H9 (cell line): ENCODE measurements around the gene EIF1B. TPM values are rescaled to one million over a fixed set of nuclear protein-coding genes. Genes with fewer than 3 reads are reported as not detected.

Experiments used
- DNase-seq: peaks from one replicate; pipeline ENCODE4 v3.0.0-alpha.2; 2017
- H2AFZ ChIP-seq: one replicate; pipeline ENCODE4 v1.6.1; 2013; ENCODE audit warnings: mild to moderate bottlenecking, low read length, control low read depth, moderate library complexity
- H2AK5ac ChIP-seq: 2 replicates; pipeline ENCODE4 v1.6.1; 2013; ENCODE audit warnings: low read length, control low read depth, mixed read lengths; ENCODE audit not compliant: insufficient read length
- H2BK120ac ChIP-seq: one replicate; pipeline ENCODE4 v1.6.1; 2013; ENCODE audit warnings: low read depth, mild to moderate bottlenecking, low read length, control low read depth, inconsistent platforms; ENCODE audit not compliant: poor library complexity, severe bottlenecking
- H2BK12ac ChIP-seq: 2 replicates; pipeline ENCODE4 v1.6.1; 2013; ENCODE audit warnings: low read length, control low read depth, mixed read lengths, low read depth; ENCODE audit not compliant: insufficient read length
- H2BK15ac ChIP-seq: 2 replicates; pipeline ENCODE4 v1.6.1; 2013; ENCODE audit warnings: low read depth, low read length, control low read depth
- H2BK20ac ChIP-seq: one replicate; pipeline ENCODE4 v1.6.1; 2013; ENCODE audit warnings: low read depth, mild to moderate bottlenecking, low read length, control low read depth, inconsistent platforms; ENCODE audit not compliant: poor library complexity, severe bottlenecking
- H2BK5ac ChIP-seq: 2 replicates; pipeline ENCODE4 v1.6.1; 2013; ENCODE audit warnings: low read length, control low read depth, mixed read lengths; ENCODE audit not compliant: insufficient read length
- H3K14ac ChIP-seq: 2 replicates; pipeline ENCODE4 v1.6.1; 2013; ENCODE audit warnings: low read length, control low read depth; ENCODE audit not compliant: insufficient read depth
- H3K18ac ChIP-seq: 2 replicates; pipeline ENCODE4 v1.6.1; 2013; ENCODE audit warnings: low read depth, mild to moderate bottlenecking, mixed read lengths, low read length, control low read depth; ENCODE audit not compliant: insufficient read length
- H3K23ac ChIP-seq: 2 replicates; pipeline ENCODE4 v1.6.1; 2013; ENCODE audit warnings: low read length, control low read depth, mixed read lengths, low read depth; ENCODE audit not compliant: insufficient read length
- H3K23me2 ChIP-seq: 2 replicates; pipeline ENCODE4 v1.6.1; 2013; ENCODE audit warnings: low read depth, mild to moderate bottlenecking, mixed read lengths, low read length, control low read depth; ENCODE audit not compliant: insufficient read length, poor library complexity, severe bottlenecking
- H3K27ac ChIP-seq: 2 replicates; pipeline ENCODE4 v1.5.1; 2013; ENCODE audit warnings: low read length, control low read depth, mixed read lengths, low read depth; ENCODE audit not compliant: insufficient read length
- H3K27me3 ChIP-seq: 2 replicates; pipeline ENCODE4 v1.6.1; 2013; ENCODE audit warnings: low read length, control low read depth, inconsistent platforms; ENCODE audit not compliant: insufficient read depth
- H3K4ac ChIP-seq: 2 replicates; pipeline ENCODE4 v1.6.1; 2013; ENCODE audit warnings: low read depth, mild to moderate bottlenecking, control low read depth, inconsistent platforms, low read length, moderate library complexity
- H3K4me1 ChIP-seq: 2 replicates; pipeline ENCODE4 v1.6.1; 2013; ENCODE audit warnings: low read length, control low read depth, inconsistent platforms; ENCODE audit not compliant: insufficient read depth
- H3K4me2 ChIP-seq: 2 replicates; pipeline ENCODE4 v1.6.1; 2013; ENCODE audit warnings: low read length, control low read depth, mixed read lengths; ENCODE audit not compliant: insufficient read length, insufficient read depth
- H3K56ac ChIP-seq: 2 replicates; pipeline ENCODE4 v1.6.1; 2013; ENCODE audit warnings: low read depth, mild to moderate bottlenecking, mixed read lengths, low read length, control low read depth; ENCODE audit not compliant: insufficient read length
- H3K79me1 ChIP-seq: 2 replicates; pipeline ENCODE4 v1.6.1; 2013; ENCODE audit warnings: low read depth, mild to moderate bottlenecking, moderate library complexity, low read length, control low read depth, inconsistent platforms; ENCODE audit not compliant: insufficient read depth, poor library complexity, severe bottlenecking
- H3K79me2 ChIP-seq: 2 replicates; pipeline ENCODE4 v1.6.1; 2013; ENCODE audit warnings: low read length, control low read depth, inconsistent platforms; ENCODE audit not compliant: insufficient read depth
- H3K9ac ChIP-seq: 2 replicates; pipeline ENCODE4 v1.6.1; 2013; ENCODE audit warnings: low read length, control low read depth, mixed read lengths; ENCODE audit not compliant: insufficient read length; ENCODE audit errors: extremely low read depth
- H3K9me3 ChIP-seq: one replicate; pipeline ENCODE4 v1.6.1; 2013; ENCODE audit warnings: low read depth, low read length, inconsistent platforms; ENCODE audit not compliant: control insufficient read depth
- H3T11ph ChIP-seq: one replicate; pipeline ENCODE4 v1.6.1; 2013; ENCODE audit warnings: mild to moderate bottlenecking, low read length, control low read depth, inconsistent platforms
- H4K20me1 ChIP-seq: one replicate; pipeline ENCODE4 v1.6.1; 2013; ENCODE audit not compliant: control insufficient read depth, insufficient read length, insufficient read depth
- H4K5ac ChIP-seq: 2 replicates; pipeline ENCODE4 v1.6.1; 2013; ENCODE audit warnings: low read depth, mild to moderate bottlenecking, mixed read lengths, low read length, control low read depth; ENCODE audit not compliant: insufficient read length
- H4K8ac ChIP-seq: replicated peaks from 2 replicates; pipeline ENCODE4 v1.6.1; 2013; ENCODE audit warnings: low read length, control low read depth, mixed read lengths, low read depth; ENCODE audit not compliant: insufficient read length
- H4K91ac ChIP-seq: 2 replicates; pipeline ENCODE4 v1.6.1; 2013; ENCODE audit warnings: low read depth, mild to moderate bottlenecking, moderate library complexity, mixed read lengths, low read length, control low read depth; ENCODE audit not compliant: insufficient read length
- H3K27ac Mint-ChIP-seq, 3 experiments: 2 replicates in 2 of 3; 3 replicates in 1 of 3; pipeline ENCODE4 v1.8.0; 2020 to 2021; ENCODE audit warnings: mixed read lengths in 3 of 3, mild to moderate bottlenecking in 1 of 3, moderate library complexity in 1 of 3
- H3K27me3 Mint-ChIP-seq: 2 replicates; pipeline ENCODE4 v1.8.0; 2021; ENCODE audit warnings: low read depth, mild to moderate bottlenecking, moderate library complexity, mixed read lengths
- H3K36me3 Mint-ChIP-seq, 3 experiments: 2 replicates in 2 of 3; 3 replicates in 1 of 3; pipeline ENCODE4 v1.8.0; 2020 to 2021; ENCODE audit warnings: low read depth in 3 of 3, mixed read lengths in 3 of 3; ENCODE audit not compliant: insufficient read depth in 1 of 3
- H3K4me1 Mint-ChIP-seq, 2 experiments: 2 replicates each; pipeline ENCODE4 v1.8.0; 2020; ENCODE audit warnings: mixed read lengths in 2 of 2
- H3K4me3 Mint-ChIP-seq, 2 experiments: 2 replicates in 1 of 2; 3 replicates in 1 of 2; pipeline ENCODE4 v1.8.0; 2020 to 2021; ENCODE audit warnings: mild to moderate bottlenecking in 2 of 2, mixed read lengths in 2 of 2, moderate library complexity in 1 of 2
- H3K9me3 Mint-ChIP-seq, 2 experiments: 2 replicates in 1 of 2; 3 replicates in 1 of 2; pipeline ENCODE4 v1.8.0; 2020; ENCODE audit warnings: mild to moderate bottlenecking in 2 of 2, mixed read lengths in 2 of 2, moderate library complexity in 1 of 2
- WGBS: extraction: QIAGEN DNeasy Blood & Tissue Kit; methylation state at CpG from one replicate; pipeline ENCODE4 v1.1.7; 2013; ENCODE audit warnings: missing lambda C conversion rate, low lambda C conversion rate, mixed read lengths; ENCODE audit not compliant: insufficient read length; ENCODE audit errors: extremely low coverage; 5-methylcytosine and 5-hydroxymethylcytosine counted together
- total RNA-seq: library from RNA; stranded (reverse); gene quantifications from 2 replicates; pipeline ENCODE4 v1.2.1, GENCODE V29; 2021
- TF ChIP-seq, protein P1 (sequence below): fragments of 200-600 bp; sonication (generic); conservative IDR thresholded peaks from 3 replicates; pipeline ENCODE4 v1.8.0; 2021; ENCODE audit warnings: antibody characterized with exemption, mild to moderate bottlenecking

The EIF1B gene
- total RNA-seq, 1 experiment from 2014 or later, result 133 TPM

- WGBS, result no CpG with 5 or more reads among the region's 4 CpGs
- Histone ChIP-seq H3K4ac (no peak overlapping the region), H3K4me2 (no peak overlapping the region), H3K79me1 (no peaks in the 10 kb centered on the region), H3K56ac (no peak overlapping the region), H2BK15ac (no peak overlapping the region), H3K27ac (no peak overlapping the region), H3K9me3 (no peaks in the 10 kb centered on the region), H4K91ac (no peak overlapping the region), H4K20me1 (no peaks in the 10 kb centered on the region), H3K18ac (no peak overlapping the region), H4K8ac (no peak overlapping the region), H2BK5ac (no peak overlapping the region), H3T11ph (no peak overlapping the region), H2AFZ (no peak overlapping the region), H2BK120ac (no peak overlapping the region), H3K9ac (no peak overlapping the region), H3K23ac (no peak overlapping the region), H3K23me2 (no peaks in the 10 kb centered on the region), H3K79me2 (no peaks in the 10 kb centered on the region), H3K4me1 (no peaks in the 10 kb centered on the region), H3K27me3 (no peaks in the 10 kb centered on the region), H2BK20ac (no peak overlapping the region), H4K5ac (no peak overlapping the region), H3K14ac (no peak overlapping the region), H2AK5ac (no peak overlapping the region), H2BK12ac (no peak overlapping the region)
- Mint-ChIP-seq H3K27ac (no peak overlapping the region), H3K36me3 (no peaks in the 10 kb centered on the region), H3K4me1 (peaks cover 4 to 7% of the 10 kb centered on the region in 2 experiments; a peak in 3 of 4 replicates), H3K4me3 (no peak overlapping the region), H3K9me3 (no peaks in the 10 kb centered on the region), H3K27me3 (no peaks in the 10 kb centered on the region)
- TF ChIP-seq, protein P1, sequence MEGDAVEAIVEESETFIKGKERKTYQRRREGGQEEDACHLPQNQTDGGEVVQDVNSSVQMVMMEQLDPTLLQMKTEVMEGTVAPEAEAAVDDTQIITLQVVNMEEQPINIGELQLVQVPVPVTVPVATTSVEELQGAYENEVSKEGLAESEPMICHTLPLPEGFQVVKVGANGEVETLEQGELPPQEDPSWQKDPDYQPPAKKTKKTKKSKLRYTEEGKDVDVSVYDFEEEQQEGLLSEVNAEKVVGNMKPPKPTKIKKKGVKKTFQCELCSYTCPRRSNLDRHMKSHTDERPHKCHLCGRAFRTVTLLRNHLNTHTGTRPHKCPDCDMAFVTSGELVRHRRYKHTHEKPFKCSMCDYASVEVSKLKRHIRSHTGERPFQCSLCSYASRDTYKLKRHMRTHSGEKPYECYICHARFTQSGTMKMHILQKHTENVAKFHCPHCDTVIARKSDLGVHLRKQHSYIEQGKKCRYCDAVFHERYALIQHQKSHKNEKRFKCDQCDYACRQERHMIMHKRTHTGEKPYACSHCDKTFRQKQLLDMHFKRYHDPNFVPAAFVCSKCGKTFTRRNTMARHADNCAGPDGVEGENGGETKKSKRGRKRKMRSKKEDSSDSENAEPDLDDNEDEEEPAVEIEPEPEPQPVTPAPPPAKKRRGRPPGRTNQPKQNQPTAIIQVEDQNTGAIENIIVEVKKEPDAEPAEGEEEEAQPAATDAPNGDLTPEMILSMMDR, result no peak
- DNase-seq, result no peak
These were observed 27.1 kb downstream of the EIF1B start for GRCh38 chr3:40336511-40337135.
